Measurements from ENCODE around the gene AGAP1. TPM values are rescaled to one million over a fixed set of nuclear protein-coding genes. Genes with fewer than 3 reads are reported as not detected.
"Not testable (repeated sequence)": the region's sequence is repeated elsewhere in the genome, so short reads cannot be mapped to it uniquely, and the experiment has no call there.

The AGAP1 gene
- polyA plus RNA-seq, 3 donors = 3.7 to 7.1 (median 6.3) TPM

- WGBS, 3 donors = 89 to 93% (median 90%) methylated on average over 12 to 19 of the region's 19 CpGs
- not testable (repeated sequence) for H3K27ac ChIP-seq (ENCODE audit: low read depth, low read length)
These were observed 270.6 kb downstream of the AGAP1 start for GRCh38 chr2:235764478-235764877.

GRCh38 chr2:235765181-235765820 lies 271.5 kb downstream of the AGAP1 start:
- WGBS, 3 donors = 77 to 92% (median 85%) methylated on average over 23 to 30 of the region's 30 CpGs
- H3K27ac ChIP-seq (ENCODE audit: low read depth, low read length) = no peak overlapping the region

- no peak overlapping the region for H3K27ac ChIP-seq (ENCODE audit: low read depth, low read length)
- 1 to 4% (median 3%) methylated on average over 7 of the region's 7 CpGs for WGBS, 3 donors
These were observed 272.4 kb downstream of the AGAP1 start for GRCh38 chr2:235766278-235766677.

- 92 to 96% (median 94%) methylated on average over 13 of the region's 13 CpGs for WGBS, 3 donors
- H3K27ac ChIP-seq (ENCODE audit: low read depth, low read length) = no peak overlapping the region
These were observed 274.8 kb downstream of the AGAP1 start for GRCh38 chr2:235768606-235769005.

- no peak overlapping the region for H3K27ac ChIP-seq (ENCODE audit: low read depth, low read length)
- WGBS, 3 donors = 92 to 93% (median 92%) methylated on average over 7 of the region's 7 CpGs
These were observed 275.2 kb downstream of the AGAP1 start for GRCh38 chr2:235769046-235769445.

GRCh38 chr2:235770909-235771820 lies 277.3 kb downstream of the AGAP1 start:
- 91 to 95% (median 92%) methylated on average over 23 of the region's 23 CpGs for WGBS, 3 donors
- H3K27ac ChIP-seq (ENCODE audit: low read depth, low read length) = no peak overlapping the region

GRCh38 chr2:235773188-235773928 lies 279.5 kb downstream of the AGAP1 start:
- no peak overlapping the region for H3K27ac ChIP-seq (ENCODE audit: low read depth, low read length)
- 81 to 92% (median 85%) methylated on average over 9 of the region's 9 CpGs for WGBS, 3 donors

- 84 to 92% (median 86%) methylated on average over 15 of the region's 15 CpGs for WGBS, 3 donors
- no peak overlapping the region for H3K27ac ChIP-seq (ENCODE audit: low read depth, low read length)
These were observed 280.5 kb downstream of the AGAP1 start for GRCh38 chr2:235774153-235774870.

- 91 to 94% (median 93%) methylated on average over 14 of the region's 14 CpGs for WGBS, 3 donors
- no peak overlapping the region for H3K27ac ChIP-seq (ENCODE audit: low read depth, low read length)
These were observed 282.7 kb downstream of the AGAP1 start for GRCh38 chr2:235776531-235776930.

GRCh38 chr2:235779444-235779896 lies 285.6 kb downstream of the AGAP1 start:
- WGBS, 3 donors = 33 to 39% (median 35%) methylated on average over 8 of the region's 8 CpGs
- H3K27ac ChIP-seq (ENCODE audit: low read depth, low read length) = no peak overlapping the region

GRCh38 chr2:235780401-235780800 lies 286.6 kb downstream of the AGAP1 start:
- 88 to 90% (median 89%) methylated on average over 4 of the region's 4 CpGs for WGBS, 3 donors
- H3K27ac ChIP-seq (ENCODE audit: low read depth, low read length) = no peak overlapping the region

GRCh38 chr2:235781775-235782174 lies 287.9 kb downstream of the AGAP1 start:
- 86 to 97% (median 86%) methylated on average over 6 of the region's 6 CpGs for WGBS, 3 donors
- H3K27ac ChIP-seq (ENCODE audit: low read depth, low read length) = no peak overlapping the region

GRCh38 chr2:235784788-235785187 lies 290.9 kb downstream of the AGAP1 start:
- H3K27ac ChIP-seq (ENCODE audit: low read depth, low read length) = no peak overlapping the region
- 87 to 99% (median 92%) methylated on average over 4 of the region's 4 CpGs for WGBS, 3 donors

GRCh38 chr2:235789552-235789951 lies 295.7 kb downstream of the AGAP1 start:
- 76 to 83% (median 80%) methylated on average over 4 of the region's 4 CpGs for WGBS, 3 donors
- H3K27ac ChIP-seq (ENCODE audit: low read depth, low read length) = no peak overlapping the region

- H3K27ac ChIP-seq (ENCODE audit: low read depth, low read length) = no peak overlapping the region
- 70 to 73% (median 72%) methylated on average over 13 of the region's 13 CpGs for WGBS, 3 donors
These were observed 299.4 kb downstream of the AGAP1 start for GRCh38 chr2:235793163-235793752.

GRCh38 chr2:235799281-235799680 lies 305.4 kb downstream of the AGAP1 start:
- WGBS, 3 donors = 91 to 96% (median 92%) methylated on average over 17 of the region's 17 CpGs
- no peak overlapping the region for H3K27ac ChIP-seq (ENCODE audit: low read depth, low read length)

- H3K27ac ChIP-seq (ENCODE audit: low read depth, low read length) = no peak overlapping the region
These were observed 308.7 kb downstream of the AGAP1 start for GRCh38 chr2:235802542-235802941.

GRCh38 chr2:235803028-235803427 lies 309.2 kb downstream of the AGAP1 start:
- H3K27ac ChIP-seq (ENCODE audit: low read depth, low read length) = no peak overlapping the region
- WGBS, 3 donors = 91 to 100% (median 94%) methylated on average over 1 of the region's 1 CpG
